ENCODE results near the gene PRKD1.

PRKD1 gene

DNA sequence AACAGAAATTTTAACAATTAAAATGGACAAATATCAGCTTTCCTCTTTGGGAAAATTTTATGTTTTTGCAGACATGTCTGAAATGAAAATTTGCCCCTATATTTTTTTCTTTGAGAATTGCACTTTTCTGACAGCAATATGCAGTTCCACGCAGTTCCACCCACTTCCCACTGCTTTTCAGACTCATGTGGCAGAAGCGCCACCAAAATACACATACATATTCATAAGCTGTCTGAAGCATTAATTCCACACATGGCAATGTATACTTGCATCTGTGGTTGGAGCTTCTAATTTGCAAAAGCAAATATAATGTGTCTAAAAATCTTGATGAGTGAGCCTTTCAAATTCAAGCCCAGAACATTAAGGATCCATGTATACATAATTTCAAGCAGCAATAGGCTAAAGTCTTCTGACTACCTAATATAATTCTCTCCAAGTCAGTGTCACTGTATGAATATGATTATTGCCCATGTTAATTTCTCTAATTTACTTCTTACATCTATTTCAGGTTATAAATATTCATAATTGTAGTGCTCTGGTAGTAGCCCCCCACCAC is 129.5 kb downstream of the PRKD1 start:
- Histone ChIP-seq H3K36me3 (ENCODE audit: insufficient read depth, low read length) (no peaks in the 10 kb centered on the region), H3K79me2 (ENCODE audit: insufficient read depth, low read length) (no peaks in the 10 kb centered on the region)

DNA sequence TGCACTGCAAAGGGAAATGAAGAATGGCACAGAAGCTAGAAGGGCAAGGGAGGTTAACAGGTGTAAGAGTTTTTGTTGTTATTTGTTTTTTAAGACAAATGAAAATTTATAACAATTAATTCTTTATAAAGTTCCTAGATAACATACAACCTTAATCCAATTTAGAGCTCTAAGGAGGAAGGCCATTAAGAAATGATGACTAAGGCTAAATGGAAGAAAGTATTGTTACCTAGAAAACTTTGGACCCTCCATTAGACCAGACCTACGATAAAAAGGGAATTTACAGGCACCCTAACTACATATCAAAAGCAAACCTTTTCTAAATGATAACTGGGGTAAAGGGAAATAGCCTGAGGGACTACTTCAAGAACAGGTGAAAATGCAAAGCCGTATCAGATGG is 130.8 kb downstream of the PRKD1 start:
- no peak overlapping the region for H3K4me3 ChIP-seq (ENCODE audit: low read depth in 1 of 2, low read length in 2 of 2)
- H3K79me2 ChIP-seq (ENCODE audit: insufficient read depth, low read length): no peaks in the 10 kb centered on the region
- no peak overlapping the region for H3K4me2 ChIP-seq (ENCODE audit: insufficient read depth, low read length)
- no peak for TF ChIP-seq EZH2 (IDR thresholded peaks at IDR 0.05; ENCODE audit: borderline replicate concordance, low read depth, low read length, severe bottlenecking)
- no peaks in the 10 kb centered on the region for H3K27me3 ChIP-seq (ENCODE audit: insufficient read depth, low read length, poor library complexity)
- H3K9ac ChIP-seq (ENCODE audit: low read depth, low read length): no peak overlapping the region
- ATAC-seq (ENCODE audit: insufficient read depth, low read depth) (no peak), DNase-seq (no peak)
- no peaks in the 10 kb centered on the region for H3K4me1 ChIP-seq (ENCODE audit: insufficient read depth, low read length)
- H3K9me3 ChIP-seq (ENCODE audit: insufficient read depth, low read length, severe bottlenecking): no peaks in the 10 kb centered on the region
- H2AFZ ChIP-seq (ENCODE audit: low read depth, low read length): no peak overlapping the region
- no peak overlapping the region for H3K27ac ChIP-seq (ENCODE audit: low read length)
- H4K20me1 ChIP-seq (ENCODE audit: insufficient read depth, low read length): no peaks in the 10 kb centered on the region
- H3K36me3 ChIP-seq (ENCODE audit: insufficient read depth, low read length): no peaks in the 10 kb centered on the region

More for the DNA sequence above, 129.5 kb downstream of the PRKD1 start:
- no peak for DNase-seq
- no peak for TF ChIP-seq EZH2 (IDR thresholded peaks at IDR 0.05; ENCODE audit: borderline replicate concordance, low read depth, low read length, severe bottlenecking)
- TF ChIP-seq, protein P1, sequence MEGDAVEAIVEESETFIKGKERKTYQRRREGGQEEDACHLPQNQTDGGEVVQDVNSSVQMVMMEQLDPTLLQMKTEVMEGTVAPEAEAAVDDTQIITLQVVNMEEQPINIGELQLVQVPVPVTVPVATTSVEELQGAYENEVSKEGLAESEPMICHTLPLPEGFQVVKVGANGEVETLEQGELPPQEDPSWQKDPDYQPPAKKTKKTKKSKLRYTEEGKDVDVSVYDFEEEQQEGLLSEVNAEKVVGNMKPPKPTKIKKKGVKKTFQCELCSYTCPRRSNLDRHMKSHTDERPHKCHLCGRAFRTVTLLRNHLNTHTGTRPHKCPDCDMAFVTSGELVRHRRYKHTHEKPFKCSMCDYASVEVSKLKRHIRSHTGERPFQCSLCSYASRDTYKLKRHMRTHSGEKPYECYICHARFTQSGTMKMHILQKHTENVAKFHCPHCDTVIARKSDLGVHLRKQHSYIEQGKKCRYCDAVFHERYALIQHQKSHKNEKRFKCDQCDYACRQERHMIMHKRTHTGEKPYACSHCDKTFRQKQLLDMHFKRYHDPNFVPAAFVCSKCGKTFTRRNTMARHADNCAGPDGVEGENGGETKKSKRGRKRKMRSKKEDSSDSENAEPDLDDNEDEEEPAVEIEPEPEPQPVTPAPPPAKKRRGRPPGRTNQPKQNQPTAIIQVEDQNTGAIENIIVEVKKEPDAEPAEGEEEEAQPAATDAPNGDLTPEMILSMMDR (IDR thresholded peaks at IDR 0.05; ENCODE audit: borderline replicate concordance, extremely low read depth, low read length, poor library complexity, severe bottlenecking): no peak
- H3K9ac ChIP-seq (ENCODE audit: low read depth, low read length): no peak overlapping the region
- H3K27ac ChIP-seq (ENCODE audit: low read length): no peak overlapping the region
- no peaks in the 10 kb centered on the region for H3K9me3 ChIP-seq (ENCODE audit: insufficient read depth, low read length, severe bottlenecking)
- H3K4me2 ChIP-seq (ENCODE audit: insufficient read depth, low read length): no peak overlapping the region
- H3K4me1 ChIP-seq (ENCODE audit: insufficient read depth, low read length): no peaks in the 10 kb centered on the region
- H3K4me3 ChIP-seq (ENCODE audit: low read depth in 1 of 2, low read length in 2 of 2): no peak overlapping the region
- ATAC-seq (ENCODE audit: insufficient read depth, low read depth): no peak
- no peak overlapping the region for H2AFZ ChIP-seq (ENCODE audit: low read depth, low read length)
- H4K20me1 ChIP-seq (ENCODE audit: insufficient read depth, low read length): no peaks in the 10 kb centered on the region
- H3K27me3 ChIP-seq (ENCODE audit: insufficient read depth, low read length, poor library complexity): no peaks in the 10 kb centered on the region

DNA sequence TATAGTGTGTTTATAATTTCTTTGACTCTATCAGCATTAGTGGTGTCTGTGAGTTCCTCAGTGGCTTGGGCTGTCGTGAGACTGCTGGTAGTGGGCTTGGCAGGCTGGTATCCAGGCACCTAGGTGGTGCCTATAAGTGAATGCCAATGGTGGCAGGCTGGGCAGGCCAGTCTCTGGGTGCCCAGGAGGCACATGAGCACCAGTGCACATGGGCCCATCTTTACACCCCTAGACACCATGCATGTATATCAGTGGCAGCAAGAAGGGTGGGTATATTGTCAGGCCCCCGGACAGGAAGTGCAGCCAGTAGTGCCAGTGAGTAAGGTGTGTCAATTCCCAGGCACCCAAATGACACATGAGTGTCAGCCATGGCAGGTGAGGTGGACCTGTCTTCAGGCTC is 138.2 kb downstream of the PRKD1 start:
- DNase-seq: no peak
- Histone ChIP-seq H2AFZ (ENCODE audit: low read depth, low read length) (no peak overlapping the region), H3K9me3 (ENCODE audit: insufficient read depth, low read length, severe bottlenecking) (no peaks in the 10 kb centered on the region), H4K20me1 (ENCODE audit: insufficient read depth, low read length) (no peaks in the 10 kb centered on the region), H3K79me2 (ENCODE audit: insufficient read depth, low read length) (no peaks in the 10 kb centered on the region), H3K36me3 (ENCODE audit: insufficient read depth, low read length) (no peaks in the 10 kb centered on the region), H3K4me3 (ENCODE audit: low read depth in 1 of 2, low read length in 2 of 2) (no peak overlapping the region), H3K4me2 (ENCODE audit: insufficient read depth, low read length) (no peak overlapping the region), H3K27me3 (ENCODE audit: insufficient read depth, low read length, poor library complexity) (no peaks in the 10 kb centered on the region), H3K4me1 (ENCODE audit: insufficient read depth, low read length) (no peaks in the 10 kb centered on the region), H3K27ac (ENCODE audit: low read length) (no peak overlapping the region), H3K9ac (ENCODE audit: low read depth, low read length) (no peak overlapping the region)
- ATAC-seq (ENCODE audit: insufficient read depth, low read depth): no peak
- no peak for TF ChIP-seq EZH2 (IDR thresholded peaks at IDR 0.05; ENCODE audit: borderline replicate concordance, low read depth, low read length, severe bottlenecking)
- TF ChIP-seq, protein P1 (IDR thresholded peaks at IDR 0.05; ENCODE audit: borderline replicate concordance, extremely low read depth, low read length, poor library complexity, severe bottlenecking): no peak

DNA sequence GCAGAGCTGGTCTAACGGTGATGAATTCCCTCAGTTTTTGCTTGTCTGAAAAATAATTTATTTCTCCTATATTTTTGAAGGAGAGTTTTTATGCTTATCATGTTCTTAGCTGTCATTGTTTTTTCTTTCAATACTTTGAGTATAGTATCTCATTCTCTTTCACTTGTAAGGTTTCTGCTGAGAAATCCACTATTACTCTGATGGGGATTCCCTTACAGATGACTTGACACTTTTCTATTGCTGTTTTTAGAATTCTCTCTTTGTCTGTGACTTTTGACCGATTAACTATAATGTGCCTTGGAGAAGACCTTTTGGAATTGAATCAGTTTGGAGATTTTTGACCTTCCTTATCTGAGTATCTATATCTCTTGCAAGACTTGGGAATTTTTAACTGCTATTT is 139.6 kb downstream of the PRKD1 start:
- Histone ChIP-seq H3K27me3 (ENCODE audit: insufficient read depth, low read length, poor library complexity) (no peaks in the 10 kb centered on the region), H3K4me2 (ENCODE audit: insufficient read depth, low read length) (no peak overlapping the region), H3K4me3 (ENCODE audit: low read depth in 1 of 2, low read length in 2 of 2) (no peak overlapping the region), H3K9me3 (ENCODE audit: insufficient read depth, low read length, severe bottlenecking) (no peaks in the 10 kb centered on the region), H3K4me1 (ENCODE audit: insufficient read depth, low read length) (no peaks in the 10 kb centered on the region), H3K27ac (ENCODE audit: low read length) (no peak overlapping the region), H3K9ac (ENCODE audit: low read depth, low read length) (no peak overlapping the region), H3K79me2 (ENCODE audit: insufficient read depth, low read length) (no peaks in the 10 kb centered on the region), H3K36me3 (ENCODE audit: insufficient read depth, low read length) (no peaks in the 10 kb centered on the region), H4K20me1 (ENCODE audit: insufficient read depth, low read length) (no peaks in the 10 kb centered on the region), H2AFZ (ENCODE audit: low read depth, low read length) (no peak overlapping the region)
- ATAC-seq (ENCODE audit: insufficient read depth, low read depth) (no peak), DNase-seq (no peak)
- TF ChIP-seq, protein P1 (IDR thresholded peaks at IDR 0.05; ENCODE audit: borderline replicate concordance, extremely low read depth, low read length, poor library complexity, severe bottlenecking): no peak
- no peak for TF ChIP-seq EZH2 (IDR thresholded peaks at IDR 0.05; ENCODE audit: borderline replicate concordance, low read depth, low read length, severe bottlenecking)

Measured in DND-41 (cell line).